Activated B cell treated with CpG ODN at 0.5 μM for 24 hours (primary cell): Measurements from ENCODE around the gene FGF23. TPM values are rescaled to one million over a fixed set of nuclear protein-coding genes. Genes with fewer than 3 reads are reported as not detected.

Experiments used
- ATAC-seq: fragments of 200-7000 bp; cut with Tn5 transposase; one replicate; pipeline ENCODE4 v1.10.0; 2021; ENCODE audit warnings: low read depth, mild to moderate bottlenecking, moderate library complexity
- CTCF ChIA-PET: fragments of 350-600 bp; sonication (Branson Sonifier 250); formaldehyde crosslinking; loops from one replicate; lab custom pipeline; 2021; ENCODE audit warnings: antibody characterized with exemption; lab: Charles Lee
- POLR2A ChIA-PET: fragments of 350-600 bp; sonication (Branson Sonifier 250); formaldehyde crosslinking; loops from one replicate; lab custom pipeline; 2021; ENCODE audit warnings: antibody characterized with exemption; lab: Charles Lee
- DNase-seq: peaks from one replicate; pipeline ENCODE4 v3.0.0; 2022
- H3K27ac Mint-ChIP-seq: one replicate; pipeline ENCODE4 v1.8.0; 2020; ENCODE audit warnings: mixed read lengths
- H3K27me3 Mint-ChIP-seq: one replicate; pipeline ENCODE4 v1.8.0; 2021; ENCODE audit warnings: mixed read lengths
- H3K36me3 Mint-ChIP-seq: one replicate; pipeline ENCODE4 v1.8.0; 2021; ENCODE audit warnings: low read depth, mixed read lengths
- H3K4me1 Mint-ChIP-seq: one replicate; pipeline ENCODE4 v1.8.0; 2021; ENCODE audit warnings: mixed read lengths
- H3K4me3 Mint-ChIP-seq: one replicate; pipeline ENCODE4 v1.8.0; 2020; ENCODE audit warnings: mild to moderate bottlenecking, mixed read lengths
- H3K9me3 Mint-ChIP-seq: one replicate; pipeline ENCODE4 v1.8.0; 2020; ENCODE audit warnings: mixed read lengths
- intact Hi-C: fragments of 100-400 bp; cut with micrococcal nuclease; formaldehyde crosslinking; loops from one replicate; pipeline ENCODE4 v1.15.1; 2024
- total RNA-seq: library from RNA; stranded (reverse); gene quantifications from 2 replicates; pipeline ENCODE4 v1.2.3, GENCODE V29; 2022
- TF ChIP-seq, protein P1 (sequence below): fragments of 200-600 bp; IDR thresholded peaks from one replicate; pipeline ENCODE4 v1.8.0; 2022; ENCODE audit warnings: antibody characterized with exemption, mild to moderate bottlenecking

The FGF23 gene
- total RNA-seq, 1 donor from 2014 or later: not detected

DNA sequence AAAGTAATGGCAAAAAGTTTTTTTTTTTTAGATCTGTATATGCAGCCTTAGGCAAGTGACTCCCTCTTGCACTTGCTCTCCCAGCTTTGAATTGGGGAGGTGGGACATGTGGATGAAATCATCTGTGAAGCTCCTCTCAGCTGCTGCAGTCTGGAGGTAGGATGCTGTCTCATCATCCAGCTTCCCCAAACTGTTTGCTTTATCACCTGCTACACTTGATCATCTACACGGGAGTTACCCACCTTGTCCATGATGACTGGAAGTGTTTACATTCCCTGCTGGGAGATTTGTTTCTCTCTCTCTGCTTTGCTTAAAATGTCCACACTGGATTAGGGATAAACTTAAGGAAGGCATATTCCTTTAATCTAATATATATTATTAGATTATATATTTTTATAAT, 8.5 kb upstream of the FGF23 start:
- ChIA-PET CTCF (no interaction called here), POLR2A (no interaction called here)
- H3K36me3 Mint-ChIP-seq: no peaks in the 10 kb centered on the region
- no peaks in the 10 kb centered on the region for H3K9me3 Mint-ChIP-seq
- no peaks in the 10 kb centered on the region for H3K4me1 Mint-ChIP-seq
- no peak for DNase-seq
- intact Hi-C loops: no loop called here
- H3K27ac Mint-ChIP-seq: no peak overlapping the region
- no peak overlapping the region for H3K4me3 Mint-ChIP-seq
- peaks cover 15% of the 10 kb centered on the region for H3K27me3 Mint-ChIP-seq
- ATAC-seq: no peak
- TF ChIP-seq, protein P1, sequence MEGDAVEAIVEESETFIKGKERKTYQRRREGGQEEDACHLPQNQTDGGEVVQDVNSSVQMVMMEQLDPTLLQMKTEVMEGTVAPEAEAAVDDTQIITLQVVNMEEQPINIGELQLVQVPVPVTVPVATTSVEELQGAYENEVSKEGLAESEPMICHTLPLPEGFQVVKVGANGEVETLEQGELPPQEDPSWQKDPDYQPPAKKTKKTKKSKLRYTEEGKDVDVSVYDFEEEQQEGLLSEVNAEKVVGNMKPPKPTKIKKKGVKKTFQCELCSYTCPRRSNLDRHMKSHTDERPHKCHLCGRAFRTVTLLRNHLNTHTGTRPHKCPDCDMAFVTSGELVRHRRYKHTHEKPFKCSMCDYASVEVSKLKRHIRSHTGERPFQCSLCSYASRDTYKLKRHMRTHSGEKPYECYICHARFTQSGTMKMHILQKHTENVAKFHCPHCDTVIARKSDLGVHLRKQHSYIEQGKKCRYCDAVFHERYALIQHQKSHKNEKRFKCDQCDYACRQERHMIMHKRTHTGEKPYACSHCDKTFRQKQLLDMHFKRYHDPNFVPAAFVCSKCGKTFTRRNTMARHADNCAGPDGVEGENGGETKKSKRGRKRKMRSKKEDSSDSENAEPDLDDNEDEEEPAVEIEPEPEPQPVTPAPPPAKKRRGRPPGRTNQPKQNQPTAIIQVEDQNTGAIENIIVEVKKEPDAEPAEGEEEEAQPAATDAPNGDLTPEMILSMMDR: no peak

DNA sequence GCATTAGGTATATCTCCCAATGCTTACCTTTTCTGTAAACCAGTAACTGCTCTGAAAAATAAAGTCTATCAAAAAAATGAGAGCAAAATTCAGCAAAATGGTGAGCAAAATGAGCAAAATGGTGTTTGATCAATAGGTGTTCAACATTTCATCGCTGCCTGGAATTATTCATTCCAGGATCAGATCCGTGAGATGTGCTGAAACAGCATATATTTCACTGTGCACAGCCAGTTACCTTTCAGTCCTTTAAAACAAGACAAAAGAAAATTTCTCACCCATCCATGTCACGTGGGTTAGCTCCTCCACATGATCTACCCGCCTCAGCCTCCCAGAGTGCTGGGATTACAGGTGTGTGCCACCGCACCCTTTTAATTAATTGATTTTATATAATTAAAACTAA, 8.1 kb upstream of the FGF23 start:
- Mint-ChIP-seq H3K4me1 (no peaks in the 10 kb centered on the region), H3K4me3 (no peak overlapping the region), H3K27ac (no peak overlapping the region), H3K36me3 (no peaks in the 10 kb centered on the region), H3K27me3 (peaks cover 10% of the 10 kb centered on the region), H3K9me3 (no peaks in the 10 kb centered on the region)
- ChIA-PET POLR2A (no interaction called here), CTCF (no interaction called here)
- DNase-seq (no peak), ATAC-seq (no peak)
- intact Hi-C loops: no loop called here
- TF ChIP-seq, protein P1: no peak

DNA sequence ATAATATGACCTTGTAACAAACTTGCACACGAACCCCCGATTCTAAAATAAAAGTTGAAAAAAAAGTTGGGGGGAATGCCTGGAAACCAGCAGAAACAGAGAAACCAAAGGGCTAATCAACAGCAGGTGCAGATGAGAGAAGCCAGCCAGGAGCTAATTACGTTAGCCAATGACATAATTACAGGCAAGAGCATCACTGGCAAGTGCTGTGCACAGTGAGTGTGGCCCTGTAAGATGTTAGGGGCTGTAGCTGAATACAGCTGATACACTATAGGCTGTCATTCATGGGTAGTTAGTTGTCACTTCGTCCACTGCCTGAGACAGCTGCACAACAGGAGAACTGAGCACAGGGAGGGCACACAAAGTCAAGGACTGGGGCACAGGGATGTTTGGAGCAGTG, 7.3 kb upstream of the FGF23 start:
- Mint-ChIP-seq H3K27me3 (peaks cover 7% of the 10 kb centered on the region), H3K4me1 (no peaks in the 10 kb centered on the region), H3K27ac (no peak overlapping the region), H3K4me3 (no peak overlapping the region), H3K36me3 (no peaks in the 10 kb centered on the region), H3K9me3 (no peaks in the 10 kb centered on the region)
- intact Hi-C loops: no loop called here
- ChIA-PET POLR2A (no interaction called here), CTCF (no interaction called here)
- DNase-seq (no peak), ATAC-seq (no peak)
- TF ChIP-seq, protein P1: no peak

DNA sequence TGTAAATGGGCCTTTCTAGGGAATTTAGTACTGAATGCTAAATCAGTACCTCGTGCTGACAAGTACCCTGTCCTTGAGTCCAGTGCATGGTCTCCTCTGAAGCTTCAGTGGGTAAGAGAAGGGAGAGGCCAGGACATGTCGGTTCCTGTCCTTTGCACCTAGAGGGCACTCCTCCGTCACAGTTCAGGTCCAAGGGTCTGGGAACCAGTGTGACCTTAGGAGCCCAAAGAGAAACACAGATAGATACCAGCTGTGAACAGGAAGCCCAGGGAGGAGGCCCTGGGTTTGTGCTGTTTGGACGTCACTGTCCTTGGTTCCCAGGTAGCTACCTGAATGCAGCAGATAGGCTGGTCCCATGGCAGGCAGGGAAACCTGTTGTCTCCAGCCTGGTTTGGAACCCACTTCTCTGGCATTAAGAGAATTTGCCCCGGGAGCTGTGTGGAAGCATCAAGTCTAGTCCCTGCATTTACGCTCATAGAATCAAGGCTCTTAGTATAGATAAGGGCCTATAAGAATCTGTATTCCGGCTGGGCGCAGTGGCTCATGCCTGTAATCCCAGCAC, 3.9 kb upstream of the FGF23 start:
- no peak overlapping the region for H3K27ac Mint-ChIP-seq
- H3K27me3 Mint-ChIP-seq: peaks cover 9% of the 10 kb centered on the region
- no peaks in the 10 kb centered on the region for H3K9me3 Mint-ChIP-seq
- no peaks in the 10 kb centered on the region for H3K36me3 Mint-ChIP-seq
- ATAC-seq (no peak), DNase-seq (no peak)
- no peak overlapping the region for H3K4me3 Mint-ChIP-seq
- ChIA-PET CTCF (no interaction called here), POLR2A (interaction anchor here (0.7 kb wide), 1 partner anchor 110 kb away, joined by 4 read pairs; no protein-coding TSS in a partner anchor)
- TF ChIP-seq, protein P1: no peak
- no peaks in the 10 kb centered on the region for H3K4me1 Mint-ChIP-seq
- intact Hi-C loops: no loop called here

DNA sequence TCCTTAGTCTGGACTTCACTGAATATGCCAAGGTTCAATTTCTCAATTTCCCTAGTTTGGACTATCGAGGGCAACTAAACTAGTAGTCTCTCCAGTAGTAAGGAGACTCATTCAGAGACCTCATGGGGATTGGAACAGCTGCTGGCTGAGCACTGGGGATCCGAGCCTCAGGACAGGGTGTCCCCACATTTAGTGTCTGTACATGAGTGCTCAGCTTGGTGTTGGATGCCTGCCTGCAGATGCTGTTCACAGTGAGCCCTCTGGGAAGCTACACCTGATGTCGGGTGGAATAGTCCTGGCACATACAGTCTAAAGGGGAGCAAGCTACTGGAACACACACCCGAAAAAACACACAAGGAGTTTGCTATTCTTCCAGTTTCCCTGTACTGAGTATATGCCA, 820 bp upstream of the FGF23 start:
- H3K27me3 Mint-ChIP-seq: peaks cover 14% of the 10 kb centered on the region
- POLR2A ChIA-PET: no interaction called here
- no peak for ATAC-seq
- no peak for DNase-seq
- TF ChIP-seq, protein P1: no peak
- H3K4me1 Mint-ChIP-seq: no peaks in the 10 kb centered on the region
- no peaks in the 10 kb centered on the region for H3K9me3 Mint-ChIP-seq
- no peaks in the 10 kb centered on the region for H3K36me3 Mint-ChIP-seq
- no peak overlapping the region for H3K4me3 Mint-ChIP-seq
- intact Hi-C loops: no loop called here
- H3K27ac Mint-ChIP-seq: no peak overlapping the region
- CTCF ChIA-PET: no interaction called here
